ENCODE data around the gene BTN2A1.
"Not testable (repeated sequence)": the region's sequence is repeated elsewhere in the genome, so short reads cannot be mapped to it uniquely, and the experiment has no call there.

The BTN2A1 gene

DNA sequence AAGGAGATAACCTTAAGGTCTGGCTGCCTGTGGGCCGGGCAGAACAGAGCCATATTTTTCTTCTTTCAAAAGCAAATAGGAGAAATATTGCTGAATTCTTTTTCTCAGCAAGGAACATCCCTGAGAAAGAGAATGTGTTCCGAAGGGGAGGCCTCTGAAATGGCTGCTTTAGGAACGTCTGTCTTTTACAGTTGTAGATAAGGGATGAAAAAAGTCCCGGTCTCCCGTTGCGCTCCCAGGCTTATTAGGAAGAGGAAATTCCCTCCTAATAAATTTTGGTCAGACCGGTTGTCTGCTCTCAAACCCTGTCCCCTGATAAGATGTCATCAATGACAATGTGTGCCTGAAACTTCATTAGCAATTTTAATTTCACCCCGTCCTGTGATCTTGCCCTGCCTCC, 24.1 kb upstream of the BTN2A1 start:
- not testable (repeated sequence) for DNase-seq

DNA sequence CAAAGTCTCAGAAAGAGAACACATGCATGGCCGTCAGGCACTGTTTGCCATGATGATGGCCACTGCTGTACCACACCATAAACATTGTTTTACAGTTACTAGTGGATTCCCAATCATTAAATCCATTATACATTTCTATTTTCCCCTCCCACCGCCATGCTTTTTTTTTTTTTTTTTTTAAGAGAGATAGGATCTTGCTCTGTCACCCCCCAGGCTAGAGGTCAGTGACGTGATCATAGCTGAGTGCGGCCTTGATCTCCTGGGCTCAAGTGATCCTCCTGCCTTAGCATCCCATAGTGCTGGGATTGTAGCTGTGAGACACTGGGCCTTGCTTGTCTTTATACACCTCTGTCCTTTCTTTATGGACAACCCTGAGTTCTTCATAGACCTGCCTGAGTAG, 21.7 kb upstream of the BTN2A1 start:
- no peak for DNase-seq

DNA sequence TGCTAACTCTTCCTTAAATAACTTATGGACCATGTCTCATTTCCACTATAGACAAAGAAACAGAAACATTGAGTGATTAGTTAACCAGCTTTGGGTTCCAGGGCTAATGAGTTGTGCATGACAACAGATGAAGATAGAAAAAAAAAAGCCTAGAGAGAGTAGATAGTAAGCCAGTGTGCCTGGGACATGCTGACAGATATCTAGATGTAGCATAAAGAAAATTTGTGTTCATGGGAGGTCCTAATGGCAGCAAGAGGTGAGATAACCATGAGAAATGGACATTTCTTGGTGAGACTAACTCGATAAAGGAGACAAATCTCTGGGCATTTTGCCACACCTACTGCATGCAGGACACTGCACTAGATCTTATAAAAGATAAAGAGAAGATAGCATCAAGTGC, 20.2 kb upstream of the BTN2A1 start:
- no peak for DNase-seq

DNA sequence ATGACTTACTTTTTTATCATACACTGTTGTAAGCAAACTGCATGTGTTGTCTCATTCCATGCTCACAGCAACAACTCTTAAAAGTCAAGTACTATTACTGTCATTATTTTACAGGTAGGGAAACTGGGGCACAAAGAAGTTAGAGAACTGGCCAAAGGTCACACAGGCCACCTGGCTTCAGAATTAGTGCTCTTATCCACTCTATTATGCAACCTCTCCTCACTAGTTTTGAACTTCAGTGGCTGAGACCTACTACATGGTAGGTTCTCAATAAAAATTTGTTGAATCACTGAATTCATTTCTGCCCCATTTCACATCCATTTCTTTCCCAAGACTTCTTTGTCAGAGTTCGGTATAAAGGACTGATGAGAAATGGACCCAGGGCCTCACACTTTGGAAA, 19.8 kb upstream of the BTN2A1 start:
- no peak for DNase-seq

DNA sequence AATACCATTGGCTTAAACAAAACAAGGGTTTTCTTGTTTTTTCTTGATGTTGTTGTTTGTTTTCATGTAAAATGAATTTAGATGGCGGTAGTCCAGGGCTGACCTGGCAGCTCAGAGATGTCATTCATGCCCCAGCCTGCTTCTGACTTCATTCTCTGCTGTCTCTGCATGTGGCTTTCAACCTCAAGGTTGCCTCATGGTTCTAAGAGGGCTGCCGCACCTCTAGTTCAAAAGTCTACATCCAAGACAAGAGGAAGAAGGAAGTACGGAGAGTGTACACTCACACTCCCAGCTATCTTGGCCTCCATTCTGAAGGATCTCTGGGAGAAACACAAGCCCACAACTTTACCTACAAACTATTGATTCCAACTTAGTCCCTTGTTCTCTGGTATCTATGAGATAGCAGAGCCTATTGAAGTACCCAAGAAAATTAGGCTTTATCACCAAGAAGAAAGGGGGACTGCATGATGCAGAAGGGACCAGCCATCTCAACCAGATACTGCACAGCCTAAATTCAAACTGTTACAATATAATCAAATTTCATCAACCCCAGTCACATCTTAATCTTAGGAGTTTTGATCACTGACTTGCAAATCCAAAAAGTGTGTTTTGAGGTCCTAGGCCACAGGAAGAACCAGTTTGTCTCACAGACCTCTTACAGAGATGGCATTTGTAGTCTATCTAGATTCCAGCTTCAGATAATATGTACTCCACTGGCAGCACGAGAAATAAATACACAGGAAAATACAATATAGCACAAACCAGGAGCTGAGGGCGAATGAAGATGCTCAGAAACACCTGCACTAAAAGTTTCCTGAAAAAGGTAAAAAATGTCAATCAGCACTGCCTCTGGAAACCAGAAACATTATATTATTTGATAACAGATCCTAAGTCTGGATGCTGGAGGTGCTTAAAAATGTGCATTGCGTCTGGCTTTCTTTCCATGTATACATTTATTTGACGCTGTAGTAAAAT, 18.3 kb upstream of the BTN2A1 start:
- no peak for DNase-seq

DNA sequence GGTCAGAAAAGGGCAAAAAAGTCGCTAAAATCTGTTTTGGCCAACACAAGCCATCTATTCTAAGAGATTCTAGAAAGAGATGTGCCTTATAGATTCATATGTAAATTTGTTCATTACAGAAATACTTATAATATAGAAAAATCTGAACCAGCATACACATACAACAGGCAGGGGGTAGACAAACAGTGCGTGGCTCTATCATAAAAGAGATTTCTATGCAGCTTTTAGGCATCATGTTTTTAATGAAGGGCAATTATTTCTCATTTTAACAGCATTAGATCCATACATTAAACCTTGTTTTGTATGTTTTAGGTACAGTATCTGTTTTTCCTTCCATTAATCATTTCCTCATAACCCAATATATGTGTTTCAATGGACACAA, 16.8 kb upstream of the BTN2A1 start:
- DNase-seq, result no peak

DNA sequence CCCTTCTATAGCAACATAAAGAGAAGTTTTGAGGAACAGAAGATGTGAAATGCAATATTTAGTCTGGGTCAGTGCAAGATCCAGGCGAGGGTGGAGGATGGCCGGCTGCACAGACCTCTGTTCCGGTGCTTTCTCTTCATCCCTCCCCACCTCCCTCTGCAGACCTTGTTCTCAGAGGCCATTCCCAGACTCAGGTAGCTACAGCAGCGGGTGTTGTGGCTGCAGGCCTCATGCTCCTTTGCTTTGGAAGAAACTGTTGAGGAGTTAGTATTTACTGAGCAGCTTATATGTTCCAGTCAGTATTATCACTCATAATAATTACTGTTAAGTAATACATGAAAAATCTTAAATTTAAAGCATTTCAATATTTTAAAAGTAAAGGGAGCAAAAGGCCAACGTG, 15.8 kb upstream of the BTN2A1 start:
- no peak for DNase-seq

DNA sequence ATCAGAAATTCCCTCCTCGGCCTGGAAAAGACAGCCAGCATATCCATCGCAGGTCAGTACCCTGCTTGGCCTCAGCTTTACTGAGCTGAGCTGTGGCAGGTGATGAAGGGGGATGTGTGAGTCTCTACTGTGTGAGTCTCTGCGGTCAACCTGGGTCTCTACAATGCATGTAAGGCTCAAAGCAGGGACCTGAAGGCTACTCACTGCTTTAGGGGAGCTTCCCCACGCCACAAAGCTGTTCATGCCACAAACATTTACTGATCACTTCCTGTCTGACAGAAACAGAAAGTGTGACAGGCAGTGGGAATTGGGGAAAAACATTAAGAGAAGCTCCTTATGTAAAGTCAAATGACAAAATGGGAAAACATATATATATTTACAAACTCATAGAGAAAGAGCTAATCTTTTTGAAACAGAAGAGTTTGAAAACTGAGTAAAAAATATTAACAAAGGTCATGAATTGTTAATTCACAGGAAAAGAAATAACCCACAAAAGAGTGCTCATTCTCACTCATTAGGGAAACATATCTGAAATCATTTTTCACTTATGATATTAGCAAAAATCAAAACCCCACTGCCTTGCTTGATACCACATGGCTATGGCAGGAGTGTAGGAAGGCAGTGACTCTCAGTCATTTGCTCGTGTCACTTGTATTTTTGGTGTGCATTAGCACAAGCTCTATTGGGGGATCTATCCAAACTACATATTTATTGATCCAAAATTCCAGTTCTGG, 11.7 kb upstream of the BTN2A1 start:
- DNase-seq, result no peak

DNA sequence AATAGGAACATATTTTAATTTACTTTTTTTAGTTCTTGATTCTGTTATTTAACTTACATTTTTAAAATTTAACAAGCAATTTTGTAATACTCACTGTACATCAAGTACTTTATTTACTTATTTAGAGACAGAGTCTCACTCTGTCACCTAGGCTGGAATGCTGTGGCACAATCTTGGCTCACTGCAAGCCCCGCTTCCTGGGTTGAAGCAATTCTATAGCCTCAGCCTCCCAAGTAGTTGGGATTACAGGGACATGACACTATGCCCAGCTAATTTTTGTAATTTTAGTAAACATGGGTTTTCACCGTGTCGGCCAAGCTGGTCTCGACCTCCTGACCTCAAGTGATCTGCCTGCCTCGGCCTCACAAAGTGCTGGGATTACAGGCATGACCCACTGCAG, 10.5 kb upstream of the BTN2A1 start:
- no peak for DNase-seq

DNA sequence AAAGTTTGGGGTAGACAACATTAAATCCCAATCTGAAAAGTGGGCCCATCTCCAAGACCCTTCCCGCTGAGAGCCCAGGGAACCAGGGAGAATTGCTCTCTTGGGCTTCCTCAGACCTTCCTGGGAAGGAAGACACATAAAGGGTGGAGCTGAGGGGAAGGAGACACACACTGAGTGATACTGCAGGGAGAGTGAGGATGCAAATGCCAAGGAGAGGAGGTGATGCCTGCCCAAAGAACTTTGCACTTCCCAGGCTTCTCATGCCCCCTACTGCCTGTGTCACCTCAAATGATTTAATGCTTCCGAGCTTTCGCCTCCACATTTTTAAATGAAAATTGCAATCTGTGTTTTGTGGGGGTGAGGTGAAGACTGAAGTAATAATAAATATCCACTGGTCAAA, 7.5 kb upstream of the BTN2A1 start:
- no peak for DNase-seq

DNA sequence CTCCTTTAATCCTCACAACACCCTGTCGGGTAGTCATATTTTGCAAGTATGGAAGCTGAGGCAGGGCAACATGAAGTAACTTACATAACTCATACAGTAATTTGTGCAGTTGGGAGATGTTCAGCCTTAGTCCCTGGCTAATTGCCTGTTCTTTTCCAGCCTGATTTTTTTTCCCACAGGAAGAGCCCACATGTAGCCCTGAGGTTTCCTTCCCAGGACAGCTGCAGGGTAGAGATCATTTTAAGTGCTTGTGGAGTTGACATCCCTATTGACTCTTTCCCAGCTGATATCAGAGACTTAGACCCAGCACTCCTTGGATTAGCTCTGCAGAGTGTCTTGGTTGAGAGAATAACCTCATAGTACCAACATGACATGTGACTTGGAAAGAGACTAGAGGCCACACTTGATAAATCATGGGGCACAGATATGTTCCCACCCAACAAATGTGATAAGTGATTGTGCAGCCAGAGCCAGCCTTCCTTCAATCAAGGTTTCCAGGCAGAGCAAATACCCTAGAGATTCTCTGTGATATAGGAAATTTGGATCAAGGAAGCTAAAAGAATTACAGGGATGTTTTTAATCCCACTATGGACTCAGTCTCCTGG, 5.0 kb upstream of the BTN2A1 start:
- no peak for DNase-seq

DNA sequence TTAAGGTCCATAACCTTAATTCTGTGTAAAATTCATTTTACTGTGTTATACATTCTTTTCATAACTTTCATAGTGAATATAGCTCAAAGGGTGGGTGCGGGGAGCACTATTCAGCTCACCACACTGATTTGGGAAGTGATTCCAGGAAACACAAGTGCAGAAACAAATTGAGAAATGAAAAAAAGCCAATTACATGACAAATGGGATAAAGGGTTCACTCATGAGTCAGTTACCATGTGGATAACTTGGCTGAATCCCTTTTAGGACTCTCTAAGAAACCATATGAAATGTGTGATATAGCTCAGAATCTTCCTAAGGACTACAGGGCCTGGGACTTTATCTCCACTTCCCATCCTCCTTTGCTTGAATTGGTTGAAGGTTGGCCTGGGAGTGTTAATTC, 3.1 kb upstream of the BTN2A1 start:
- DNase-seq, result no peak

DNA sequence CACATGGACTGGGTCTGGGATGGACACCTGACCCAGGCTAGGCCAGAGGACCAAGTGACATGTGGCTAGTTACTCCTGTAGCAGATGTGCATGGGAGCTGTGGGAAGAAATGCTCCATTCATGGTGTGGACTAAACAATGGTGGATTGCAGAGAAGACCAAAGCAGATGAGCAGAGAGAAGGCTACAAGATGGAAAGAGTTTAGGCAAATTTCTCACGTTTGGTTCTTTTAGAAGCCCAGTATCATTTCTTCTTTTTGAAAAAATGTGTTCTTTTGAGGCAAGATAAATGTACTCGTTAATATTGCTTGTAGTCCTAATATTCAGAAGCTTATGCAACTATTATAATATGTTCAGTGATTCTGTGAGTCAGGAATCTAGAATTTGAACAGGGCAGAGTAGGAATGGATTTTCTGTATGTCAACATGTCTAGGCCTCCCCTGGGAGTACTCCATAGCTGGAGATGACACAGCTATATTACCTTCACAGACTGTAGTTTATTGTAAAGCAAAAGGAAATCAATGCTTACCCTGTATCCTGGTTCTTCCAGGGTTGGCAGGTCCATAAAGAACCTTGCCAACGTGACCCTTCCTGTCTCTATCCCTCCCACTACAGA, 2.3 kb upstream of the BTN2A1 start:
- no peak for DNase-seq

DNA sequence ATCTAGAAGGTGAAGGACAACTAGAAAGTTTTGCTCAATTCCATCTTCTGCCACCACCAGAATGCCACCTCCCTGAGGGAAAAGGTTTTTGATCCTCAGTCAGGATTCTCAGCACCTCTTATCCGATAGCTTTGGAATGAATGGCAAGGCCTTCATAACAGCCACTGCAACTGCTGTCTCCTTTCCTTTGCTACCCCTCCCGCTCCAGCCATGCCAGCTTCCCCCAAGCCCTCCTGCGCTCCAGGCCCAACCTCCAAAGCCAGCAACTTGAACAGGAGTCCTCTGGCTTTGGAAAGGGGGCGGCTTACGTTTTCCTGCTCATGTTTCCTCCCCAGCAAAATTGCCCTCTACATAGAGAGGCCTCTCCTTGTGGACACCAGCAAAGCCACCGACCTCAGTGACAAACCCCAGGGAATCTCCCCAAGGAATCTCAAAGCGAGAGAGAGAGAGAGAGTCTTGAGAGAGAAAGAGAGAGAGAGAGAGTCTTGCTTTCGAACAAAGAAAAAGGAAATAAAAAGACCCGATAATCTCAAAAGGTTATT, 420 bp upstream of the BTN2A1 start:
- no peak for DNase-seq

DNA sequence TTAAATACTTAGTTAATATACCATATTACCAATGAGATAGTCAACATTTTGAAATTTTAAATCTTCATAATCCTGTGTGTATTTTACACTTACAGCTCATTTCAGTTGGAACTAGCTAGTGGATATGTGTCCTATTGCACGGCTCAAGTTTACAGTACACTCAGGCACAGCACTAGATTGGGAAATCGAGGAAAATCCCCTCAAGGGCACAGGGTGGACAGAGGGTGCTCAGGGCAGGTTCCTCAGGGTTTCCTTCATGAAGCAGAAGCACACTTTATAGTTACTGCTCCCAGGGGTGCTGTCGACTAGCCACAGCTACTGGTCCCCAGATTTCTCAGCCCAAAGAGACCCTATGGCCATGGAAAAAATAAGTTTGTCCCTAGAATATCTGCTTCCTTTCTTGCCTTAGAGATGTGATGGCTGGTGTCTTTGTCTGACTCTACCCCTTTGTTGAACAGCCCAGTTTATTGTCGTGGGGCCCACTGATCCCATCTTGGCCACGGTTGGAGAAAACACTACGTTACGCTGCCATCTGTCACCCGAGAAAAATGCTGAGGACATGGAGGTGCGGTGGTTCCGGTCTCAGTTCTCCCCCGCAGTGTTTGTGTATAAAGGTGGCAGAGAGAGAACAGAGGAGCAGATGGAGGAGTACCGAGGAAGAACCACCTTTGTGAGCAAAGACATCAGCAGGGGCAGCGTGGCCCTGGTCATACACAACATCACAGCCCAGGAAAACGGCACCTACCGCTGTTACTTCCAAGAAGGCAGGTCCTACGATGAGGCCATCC, 1.5 kb downstream of the BTN2A1 start:
- no peak for DNase-seq

DNA sequence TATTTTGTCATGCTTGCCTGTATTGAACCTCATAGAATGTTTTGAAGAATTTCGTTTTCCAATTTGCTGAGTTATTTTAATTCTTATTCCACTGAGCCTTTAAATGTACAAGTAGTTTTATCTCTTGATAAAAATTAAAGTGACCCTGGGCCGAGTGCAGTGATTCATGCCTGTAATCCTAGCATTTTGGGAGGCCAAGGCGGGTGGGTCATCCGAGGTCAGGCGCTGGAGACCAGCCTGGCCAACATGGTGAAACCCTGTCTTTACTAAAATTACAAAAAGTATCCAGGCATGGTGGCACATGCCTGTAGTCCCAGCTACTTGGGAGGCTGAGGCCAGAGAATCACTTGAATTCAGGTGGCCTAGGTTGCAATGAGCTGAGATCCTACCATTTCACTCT, 3.6 kb downstream of the BTN2A1 start:
- DNase-seq, result not testable (repeated sequence)

DNA sequence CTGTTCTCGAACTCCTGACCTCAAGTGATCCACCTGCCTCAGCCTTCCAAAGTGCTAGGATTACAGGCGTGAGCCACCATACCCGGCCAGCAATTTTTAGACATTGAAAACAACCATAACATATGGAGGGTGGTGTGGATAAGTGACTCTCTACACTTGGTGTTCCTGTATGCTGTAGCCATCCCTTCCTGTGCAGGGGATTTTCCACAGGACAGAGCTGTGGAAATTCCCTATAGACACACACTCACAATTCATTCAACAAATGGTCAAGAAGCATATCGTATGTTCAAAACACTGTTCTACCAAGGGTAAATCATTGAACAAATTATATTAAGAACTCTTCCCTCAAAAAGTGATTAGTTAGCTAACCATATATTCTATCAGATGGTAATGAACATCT, 6.3 kb downstream of the BTN2A1 start:
- no peak for DNase-seq

DNA sequence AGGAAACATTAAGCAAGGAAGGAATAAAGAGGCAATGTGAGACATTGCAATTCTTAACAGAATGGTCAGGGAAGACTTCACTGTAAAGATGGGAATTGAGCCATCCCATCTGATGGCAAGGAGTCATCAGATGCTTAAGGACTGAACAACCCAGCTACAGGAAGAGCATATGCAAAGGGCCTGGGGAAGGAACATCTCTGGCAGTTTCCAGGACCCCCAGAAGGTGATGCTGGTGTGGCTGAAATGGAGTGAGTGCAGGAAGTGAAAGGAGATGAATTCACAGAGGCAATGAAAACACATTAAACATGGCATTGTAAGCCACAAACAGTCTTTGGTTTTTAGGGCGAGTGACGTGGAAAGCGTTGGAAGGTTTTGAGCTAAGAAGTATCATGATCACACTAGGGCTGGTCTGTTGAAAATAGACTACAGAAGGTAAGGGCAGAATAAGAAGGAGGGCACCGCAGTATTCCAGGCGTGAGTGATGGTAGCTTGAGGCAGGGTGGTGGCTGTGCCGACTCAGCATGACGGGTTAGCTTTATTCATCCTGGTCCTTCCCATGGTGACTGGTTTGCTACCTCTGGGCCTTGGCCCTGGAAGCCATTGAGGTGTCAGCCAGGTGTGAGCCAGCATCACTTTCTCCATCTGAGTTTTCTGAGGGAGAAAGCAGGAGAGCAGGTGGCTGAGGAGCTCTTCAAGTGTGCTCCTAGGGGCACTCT, 6.8 kb downstream of the BTN2A1 start:
- DNase-seq, result no peak

DNA sequence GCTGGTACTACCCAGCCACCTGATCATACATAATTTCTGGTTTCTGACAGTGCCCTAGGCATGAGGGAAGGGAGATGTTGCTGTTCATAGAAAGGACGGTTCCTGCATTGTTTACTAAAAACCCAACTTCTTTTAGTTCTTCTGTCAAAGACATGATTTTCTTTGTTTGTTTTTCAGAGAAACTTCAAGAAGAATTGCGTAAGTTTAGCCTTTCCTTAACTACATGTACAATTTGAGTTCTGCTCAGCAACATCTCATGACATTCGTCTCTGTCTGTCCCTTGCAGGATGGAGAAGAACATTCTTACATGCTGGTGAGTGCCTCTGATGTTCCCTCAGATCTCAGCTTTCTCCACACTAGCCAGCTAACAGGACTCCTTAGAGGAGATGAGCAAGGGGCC, 8.0 kb downstream of the BTN2A1 start:
- DNase-seq, result no peak

DNA sequence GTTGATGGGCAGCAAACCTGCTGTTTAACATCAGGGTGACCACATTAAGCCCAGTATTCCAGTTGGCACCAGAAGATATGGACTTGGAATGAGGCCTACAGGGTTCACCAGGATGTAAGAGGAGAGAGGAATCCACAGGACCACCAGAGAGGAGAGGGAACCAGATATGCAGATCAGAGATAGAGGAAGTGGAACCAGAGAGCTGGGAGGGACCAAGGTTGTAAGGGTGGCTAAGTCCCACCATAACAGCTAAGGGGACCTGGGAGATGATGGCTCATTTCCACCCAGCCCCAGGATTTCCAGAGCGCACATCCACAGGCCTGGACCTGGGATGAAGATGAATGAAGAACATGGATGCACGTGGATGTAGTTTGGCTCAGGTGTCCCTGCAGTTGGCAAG, 11.1 kb downstream of the BTN2A1 start:
- DNase-seq, result no peak

DNA sequence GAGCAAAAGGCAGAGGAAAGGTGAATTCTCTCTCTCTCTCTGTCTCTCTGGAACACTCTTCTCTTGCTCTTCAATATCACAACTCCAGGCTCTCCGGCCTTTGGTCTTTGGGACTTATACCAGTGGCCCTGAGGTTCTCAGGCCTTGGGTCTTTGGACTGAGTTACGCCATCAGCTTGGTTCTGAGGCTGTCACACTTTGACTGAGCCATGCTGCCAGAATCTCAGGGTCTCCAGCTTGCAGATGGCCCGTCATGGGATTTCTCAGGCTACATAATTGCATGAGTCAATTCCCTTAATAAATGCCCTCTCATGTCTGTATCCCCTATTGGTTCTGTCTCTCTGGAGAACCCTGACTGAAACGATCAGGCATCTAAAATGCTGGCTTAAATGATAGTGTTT, 12.9 kb downstream of the BTN2A1 start:
- DNase-seq, result no peak

DNA sequence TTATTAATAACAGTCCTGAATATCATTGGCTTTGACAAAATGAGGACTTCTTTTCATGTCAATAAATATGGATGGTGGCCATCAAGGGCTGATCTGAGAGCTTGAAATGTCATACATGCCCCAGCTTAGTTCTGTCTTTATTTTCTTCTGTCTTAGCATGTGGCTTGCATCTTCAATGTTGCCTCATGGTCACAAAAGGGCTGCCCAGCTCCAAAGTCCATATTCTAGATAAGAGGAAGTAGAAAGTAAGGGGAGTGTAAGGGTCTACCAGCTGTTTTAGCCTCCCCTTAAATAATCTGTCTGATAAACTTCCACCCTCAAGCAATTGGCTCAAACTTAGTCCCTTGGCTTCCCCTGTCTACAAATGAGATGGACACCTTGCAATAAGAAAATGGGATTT, 14.2 kb downstream of the BTN2A1 start:
- DNase-seq, result no peak
